ENCODE data around the gene TPSD1.

DNA sequence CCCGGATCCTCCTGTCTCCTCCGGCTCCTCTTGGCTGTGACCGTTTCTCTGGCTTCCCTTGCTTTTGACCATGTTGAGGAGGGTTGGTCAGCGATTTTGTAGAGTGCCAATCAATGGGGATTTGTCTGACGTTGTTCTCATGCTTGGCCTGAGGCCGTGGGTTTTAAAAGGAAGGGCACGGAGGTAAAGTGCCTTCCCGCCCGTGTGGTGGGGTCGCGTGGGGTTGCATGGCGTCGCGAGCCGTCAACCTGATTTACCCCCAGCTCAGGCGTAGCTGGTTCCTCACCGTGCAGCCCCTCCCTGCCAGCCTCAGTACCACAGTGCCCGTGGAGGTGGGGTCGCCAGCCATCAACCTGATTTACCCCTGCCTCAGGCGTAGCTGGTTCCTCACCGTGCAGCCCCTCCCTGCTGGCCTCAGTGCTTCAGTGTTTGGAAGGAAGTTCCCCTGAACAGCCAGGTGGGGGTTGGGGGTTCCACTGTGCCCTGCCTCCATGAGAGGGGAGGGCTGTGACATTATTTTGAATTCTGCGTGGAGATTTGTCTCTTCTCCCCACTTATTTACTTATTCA is 10.3 kb upstream of the TPSD1 start:
- TF ChIP-seq POLR2A (IDR thresholded peaks at IDR 0.05), result no peak
- TF ChIP-seq, protein P1, sequence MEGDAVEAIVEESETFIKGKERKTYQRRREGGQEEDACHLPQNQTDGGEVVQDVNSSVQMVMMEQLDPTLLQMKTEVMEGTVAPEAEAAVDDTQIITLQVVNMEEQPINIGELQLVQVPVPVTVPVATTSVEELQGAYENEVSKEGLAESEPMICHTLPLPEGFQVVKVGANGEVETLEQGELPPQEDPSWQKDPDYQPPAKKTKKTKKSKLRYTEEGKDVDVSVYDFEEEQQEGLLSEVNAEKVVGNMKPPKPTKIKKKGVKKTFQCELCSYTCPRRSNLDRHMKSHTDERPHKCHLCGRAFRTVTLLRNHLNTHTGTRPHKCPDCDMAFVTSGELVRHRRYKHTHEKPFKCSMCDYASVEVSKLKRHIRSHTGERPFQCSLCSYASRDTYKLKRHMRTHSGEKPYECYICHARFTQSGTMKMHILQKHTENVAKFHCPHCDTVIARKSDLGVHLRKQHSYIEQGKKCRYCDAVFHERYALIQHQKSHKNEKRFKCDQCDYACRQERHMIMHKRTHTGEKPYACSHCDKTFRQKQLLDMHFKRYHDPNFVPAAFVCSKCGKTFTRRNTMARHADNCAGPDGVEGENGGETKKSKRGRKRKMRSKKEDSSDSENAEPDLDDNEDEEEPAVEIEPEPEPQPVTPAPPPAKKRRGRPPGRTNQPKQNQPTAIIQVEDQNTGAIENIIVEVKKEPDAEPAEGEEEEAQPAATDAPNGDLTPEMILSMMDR (IDR thresholded peaks at IDR 0.05), result no peak
